Calu3 (cell line): ENCODE results near the gene DAGLA. TPM values are rescaled to one million over a fixed set of nuclear protein-coding genes. Genes with fewer than 3 reads are reported as not detected.

Experiments
- BruUV-seq: library from RNA; stranded (reverse); fragments of 400-500 nt; replicated peaks from 2 replicates; lab custom pipeline; 2021; lab: Mats Ljungman, UMichigan
- CTCF ChIA-PET: fragments of 300-600 bp; sonication (Branson Sonifier 250); formaldehyde crosslinking; loops from one replicate; lab custom pipeline; 2022; ENCODE audit warnings: antibody characterized with exemption; lab: Charles Lee
- DNase-seq: peaks from one replicate; pipeline ENCODE4 v3.0.0; 2022
- H3K27ac Mint-ChIP-seq: one replicate; pipeline ENCODE4 v1.8.0; 2022; ENCODE audit warnings: mixed read lengths; ENCODE audit not compliant: unreplicated experiment
- H3K27me3 Mint-ChIP-seq: one replicate; pipeline ENCODE4 v1.8.0; 2022; ENCODE audit warnings: mixed read lengths; ENCODE audit not compliant: unreplicated experiment
- H3K36me3 Mint-ChIP-seq: one replicate; pipeline ENCODE4 v1.8.0; 2022; ENCODE audit warnings: mild to moderate bottlenecking, moderate library complexity, mixed read lengths; ENCODE audit not compliant: insufficient read depth, unreplicated experiment
- H3K4me1 Mint-ChIP-seq: one replicate; pipeline ENCODE4 v1.8.0; 2022; ENCODE audit warnings: mild to moderate bottlenecking, low read depth, mixed read lengths; ENCODE audit not compliant: unreplicated experiment
- H3K4me3 Mint-ChIP-seq: one replicate; pipeline ENCODE4 v1.8.0; 2022; ENCODE audit warnings: mild to moderate bottlenecking, low read depth, moderate library complexity, mixed read lengths; ENCODE audit not compliant: unreplicated experiment
- H3K9me3 Mint-ChIP-seq: one replicate; pipeline ENCODE4 v1.8.0; 2022; ENCODE audit warnings: low read depth, mixed read lengths; ENCODE audit not compliant: unreplicated experiment
- intact Hi-C: fragments of 100-400 bp; cut with micrococcal nuclease; formaldehyde crosslinking; loops from one replicate; pipeline ENCODE4 v1.10.0; 2022; ENCODE audit not compliant: unreplicated experiment
- total RNA-seq: library from RNA; stranded (reverse); gene quantifications from 2 replicates; pipeline ENCODE4 v1.2.3, GENCODE V29; 2022
- TF ChIP-seq, protein P1 (sequence below): fragments of 200-600 bp; IDR thresholded peaks from one replicate; pipeline ENCODE4 v1.8.0; 2022; ENCODE audit warnings: antibody characterized with exemption; ENCODE audit not compliant: unreplicated experiment

DAGLA gene
- total RNA-seq, 1 experiment from 2014 or later, result 7.5 TPM

DNA sequence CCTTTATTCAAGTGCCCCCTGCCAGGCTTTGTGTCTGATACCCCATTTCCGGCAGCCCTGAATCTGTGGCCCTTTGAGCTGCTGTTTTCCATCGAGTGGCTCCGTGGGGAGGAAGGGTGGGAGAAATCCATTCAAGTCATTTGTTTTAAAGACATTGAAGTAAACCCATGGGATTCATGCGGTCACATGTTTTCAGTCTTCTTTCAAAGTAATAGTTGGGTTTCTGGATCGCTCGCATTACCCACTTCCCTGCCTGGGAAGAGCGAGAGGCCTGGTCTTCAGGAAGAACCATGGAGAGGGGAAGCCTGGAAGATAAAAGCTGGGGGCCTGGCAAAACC, 14.4 kb downstream of the DAGLA start:
- peaks cover 12% of the 10 kb centered on the region for H3K36me3 Mint-ChIP-seq
- no peak overlapping the region for H3K27ac Mint-ChIP-seq
- intact Hi-C loops, result no loop called here
- peaks cover 34% of the 10 kb centered on the region for H3K4me1 Mint-ChIP-seq
- CTCF ChIA-PET, result interaction anchor here (0.6 to 1.7 kb wide), 7 partner anchors 10 to 147 kb away, joined by 3 to 7 read pairs (median 3); partner anchors contain the start of gene DAGLA
- no peak for DNase-seq
- no TSS peak for BruUV-seq
- TF ChIP-seq, protein P1, sequence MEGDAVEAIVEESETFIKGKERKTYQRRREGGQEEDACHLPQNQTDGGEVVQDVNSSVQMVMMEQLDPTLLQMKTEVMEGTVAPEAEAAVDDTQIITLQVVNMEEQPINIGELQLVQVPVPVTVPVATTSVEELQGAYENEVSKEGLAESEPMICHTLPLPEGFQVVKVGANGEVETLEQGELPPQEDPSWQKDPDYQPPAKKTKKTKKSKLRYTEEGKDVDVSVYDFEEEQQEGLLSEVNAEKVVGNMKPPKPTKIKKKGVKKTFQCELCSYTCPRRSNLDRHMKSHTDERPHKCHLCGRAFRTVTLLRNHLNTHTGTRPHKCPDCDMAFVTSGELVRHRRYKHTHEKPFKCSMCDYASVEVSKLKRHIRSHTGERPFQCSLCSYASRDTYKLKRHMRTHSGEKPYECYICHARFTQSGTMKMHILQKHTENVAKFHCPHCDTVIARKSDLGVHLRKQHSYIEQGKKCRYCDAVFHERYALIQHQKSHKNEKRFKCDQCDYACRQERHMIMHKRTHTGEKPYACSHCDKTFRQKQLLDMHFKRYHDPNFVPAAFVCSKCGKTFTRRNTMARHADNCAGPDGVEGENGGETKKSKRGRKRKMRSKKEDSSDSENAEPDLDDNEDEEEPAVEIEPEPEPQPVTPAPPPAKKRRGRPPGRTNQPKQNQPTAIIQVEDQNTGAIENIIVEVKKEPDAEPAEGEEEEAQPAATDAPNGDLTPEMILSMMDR, result no peak
- H3K27me3 Mint-ChIP-seq, result no peaks in the 10 kb centered on the region
- H3K4me3 Mint-ChIP-seq, result no peak overlapping the region
- H3K9me3 Mint-ChIP-seq, result no peaks in the 10 kb centered on the region

DNA sequence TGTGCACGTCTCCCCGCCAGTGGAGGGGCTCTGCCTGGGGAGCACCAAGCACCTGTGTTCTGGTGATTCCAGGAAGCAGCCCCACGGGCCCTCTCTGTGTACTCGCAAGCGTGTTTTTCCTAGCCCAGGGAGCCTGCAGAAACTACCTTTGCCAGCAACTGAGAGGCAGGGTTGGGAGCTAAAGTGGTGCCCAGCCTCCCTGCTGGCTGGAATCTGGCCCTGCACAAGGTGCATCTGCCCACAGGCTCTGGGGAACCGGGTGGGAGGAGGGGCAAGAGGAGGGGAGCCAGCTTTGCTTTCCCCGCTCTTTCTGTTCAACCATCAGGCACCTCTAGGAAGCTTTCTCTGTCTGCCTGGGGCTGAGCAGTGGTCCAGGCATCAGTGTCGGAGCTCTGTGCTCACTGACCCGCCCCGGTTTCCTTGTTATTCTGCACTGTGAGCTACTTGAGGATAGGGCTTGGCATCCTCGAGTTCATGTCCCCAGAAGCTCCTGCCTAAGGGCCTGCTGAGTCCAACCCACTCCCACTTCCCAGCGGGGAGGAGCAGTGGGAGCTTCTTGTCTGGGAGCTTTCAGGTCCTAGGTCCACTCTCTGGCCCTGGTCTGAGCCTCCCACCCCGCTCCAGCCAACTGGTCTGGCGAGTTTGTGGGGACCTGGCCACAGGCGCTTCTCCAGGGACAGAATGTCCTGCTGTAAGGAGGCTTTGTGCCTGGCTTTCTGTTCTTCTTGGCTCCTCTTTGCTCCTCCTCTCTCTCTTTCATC, 14.9 kb downstream of the DAGLA start:
- peaks cover 17% of the 10 kb centered on the region for H3K36me3 Mint-ChIP-seq
- DNase-seq, result peak; percentile 51

DNA sequence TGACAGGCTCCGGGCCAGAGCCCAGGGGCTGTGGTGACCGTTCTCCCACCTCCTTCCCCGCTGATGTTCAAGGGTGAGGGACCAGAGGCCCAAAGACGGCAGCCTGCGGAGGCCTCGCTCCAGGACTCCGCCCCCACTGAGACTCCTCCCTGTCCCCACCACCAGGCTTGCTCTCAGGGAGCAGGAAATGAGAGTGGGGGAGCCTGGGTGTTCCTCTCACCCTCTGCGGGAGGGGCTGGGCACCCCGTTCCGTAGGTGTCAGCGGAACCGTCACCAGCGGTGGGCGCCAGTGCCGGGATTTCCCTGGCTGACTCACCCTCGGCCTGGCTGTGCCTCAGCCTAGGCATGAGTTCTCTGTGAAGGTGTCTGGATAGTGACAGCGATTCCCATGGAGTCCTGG, 15.7 kb downstream of the DAGLA start:
- Mint-ChIP-seq H3K27me3 (no peaks in the 10 kb centered on the region), H3K4me1 (peaks cover 42% of the 10 kb centered on the region), H3K4me3 (peak overlapping the region; percentile 49), H3K9me3 (no peaks in the 10 kb centered on the region), H3K27ac (peak overlapping the region; percentile 87), H3K36me3 (peaks cover 21% of the 10 kb centered on the region)
- intact Hi-C loops, result loop anchor here (2.0 kb wide), 1 partner anchor 37 kb away; no protein-coding TSS in a partner anchor
- TF ChIP-seq, protein P1, result no peak
- CTCF ChIA-PET, result interaction anchor here (1.1 to 1.7 kb wide), 3 partner anchors 13 to 37 kb away, joined by 3 to 7 read pairs (median 5); partner anchors contain the start of gene DAGLA
- BruUV-seq, result no TSS peak
- peak; percentile 92 for DNase-seq

More for the DNA sequence above, 14.9 kb downstream of the DAGLA start:
- TF ChIP-seq, protein P1, result no peak
- Mint-ChIP-seq H3K27me3 (no peaks in the 10 kb centered on the region), H3K9me3 (no peaks in the 10 kb centered on the region), H3K27ac (peak overlapping the region; percentile 87), H3K4me1 (peaks cover 34% of the 10 kb centered on the region), H3K4me3 (peak overlapping the region; percentile 49)
- CTCF ChIA-PET, result interaction anchor here (0.6 to 1.7 kb wide), 7 partner anchors 10 to 146 kb away, joined by 3 to 7 read pairs (median 3); partner anchors contain the start of gene DAGLA
- intact Hi-C loops, result no loop called here
- BruUV-seq, result TSS peak; percentile 58

DNA sequence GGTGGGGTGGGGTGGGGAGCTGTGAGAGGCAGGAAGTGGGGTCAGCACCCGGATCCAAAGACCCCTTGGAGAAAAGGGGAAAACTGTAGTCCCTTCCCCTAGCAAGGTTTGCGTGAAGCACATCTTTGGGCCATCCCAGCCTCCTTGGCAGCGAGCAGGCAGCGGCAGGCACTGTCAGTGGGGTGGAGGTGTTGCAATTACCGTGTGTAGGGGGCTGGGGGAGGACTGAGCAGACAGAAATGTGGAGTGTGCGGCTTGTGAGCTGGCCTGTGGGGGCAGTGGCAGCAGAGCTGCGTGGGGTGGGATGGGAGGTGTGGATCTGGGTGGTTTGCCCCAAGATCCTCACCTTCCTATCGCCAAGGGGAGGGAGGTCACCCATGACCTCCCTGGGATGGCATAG, 16.4 kb downstream of the DAGLA start:
- CTCF ChIA-PET, result interaction anchor here (0.7 to 0.9 kb wide), 2 partner anchors 15 to 34 kb away, joined by 3 read pairs; no protein-coding TSS in a partner anchor
- intact Hi-C loops, result loop anchor here (2.0 kb wide), 1 partner anchor 36 kb away; no protein-coding TSS in a partner anchor
- TSS peak; percentile 91 for BruUV-seq

More for the DNA sequence above, 16.4 kb downstream of the DAGLA start:
- Mint-ChIP-seq H3K4me3 (no peak overlapping the region), H3K4me1 (peaks cover 46% of the 10 kb centered on the region), H3K27ac (peak overlapping the region; percentile 87), H3K9me3 (no peaks in the 10 kb centered on the region), H3K27me3 (no peaks in the 10 kb centered on the region), H3K36me3 (peaks cover 21% of the 10 kb centered on the region)
- TF ChIP-seq, protein P1, result no peak
- peak; percentile 32 for DNase-seq
